H9 (cell line): ENCODE measurements around the gene PAX9. TPM values are rescaled to one million over a fixed set of nuclear protein-coding genes. Genes with fewer than 3 reads are reported as not detected.

Experiments
- DNase-seq: peaks from one replicate; pipeline ENCODE4 v3.0.0-alpha.2; 2017
- H2AFZ ChIP-seq: one replicate; pipeline ENCODE4 v1.6.1; 2013; ENCODE audit warnings: mild to moderate bottlenecking, low read length, control low read depth, moderate library complexity
- H2AK5ac ChIP-seq: 2 replicates; pipeline ENCODE4 v1.6.1; 2013; ENCODE audit warnings: low read length, control low read depth, mixed read lengths; ENCODE audit not compliant: insufficient read length
- H2BK120ac ChIP-seq: one replicate; pipeline ENCODE4 v1.6.1; 2013; ENCODE audit warnings: low read depth, mild to moderate bottlenecking, low read length, control low read depth, inconsistent platforms; ENCODE audit not compliant: poor library complexity, severe bottlenecking
- H2BK12ac ChIP-seq: 2 replicates; pipeline ENCODE4 v1.6.1; 2013; ENCODE audit warnings: low read length, control low read depth, mixed read lengths, low read depth; ENCODE audit not compliant: insufficient read length
- H2BK15ac ChIP-seq: 2 replicates; pipeline ENCODE4 v1.6.1; 2013; ENCODE audit warnings: low read depth, low read length, control low read depth
- H2BK20ac ChIP-seq: one replicate; pipeline ENCODE4 v1.6.1; 2013; ENCODE audit warnings: low read depth, mild to moderate bottlenecking, low read length, control low read depth, inconsistent platforms; ENCODE audit not compliant: poor library complexity, severe bottlenecking
- H2BK5ac ChIP-seq: 2 replicates; pipeline ENCODE4 v1.6.1; 2013; ENCODE audit warnings: low read length, control low read depth, mixed read lengths; ENCODE audit not compliant: insufficient read length
- H3K14ac ChIP-seq: 2 replicates; pipeline ENCODE4 v1.6.1; 2013; ENCODE audit warnings: low read length, control low read depth; ENCODE audit not compliant: insufficient read depth
- H3K18ac ChIP-seq: 2 replicates; pipeline ENCODE4 v1.6.1; 2013; ENCODE audit warnings: low read depth, mild to moderate bottlenecking, mixed read lengths, low read length, control low read depth; ENCODE audit not compliant: insufficient read length
- H3K23ac ChIP-seq: 2 replicates; pipeline ENCODE4 v1.6.1; 2013; ENCODE audit warnings: low read length, control low read depth, mixed read lengths, low read depth; ENCODE audit not compliant: insufficient read length
- H3K23me2 ChIP-seq: 2 replicates; pipeline ENCODE4 v1.6.1; 2013; ENCODE audit warnings: low read depth, mild to moderate bottlenecking, mixed read lengths, low read length, control low read depth; ENCODE audit not compliant: insufficient read length, poor library complexity, severe bottlenecking
- H3K27ac ChIP-seq: 2 replicates; pipeline ENCODE4 v1.5.1; 2013; ENCODE audit warnings: low read length, control low read depth, mixed read lengths, low read depth; ENCODE audit not compliant: insufficient read length
- H3K27me3 ChIP-seq: 2 replicates; pipeline ENCODE4 v1.6.1; 2013; ENCODE audit warnings: low read length, control low read depth, inconsistent platforms; ENCODE audit not compliant: insufficient read depth
- H3K4ac ChIP-seq: 2 replicates; pipeline ENCODE4 v1.6.1; 2013; ENCODE audit warnings: low read depth, mild to moderate bottlenecking, control low read depth, inconsistent platforms, low read length, moderate library complexity
- H3K4me1 ChIP-seq: 2 replicates; pipeline ENCODE4 v1.6.1; 2013; ENCODE audit warnings: low read length, control low read depth, inconsistent platforms; ENCODE audit not compliant: insufficient read depth
- H3K4me2 ChIP-seq: 2 replicates; pipeline ENCODE4 v1.6.1; 2013; ENCODE audit warnings: low read length, control low read depth, mixed read lengths; ENCODE audit not compliant: insufficient read length, insufficient read depth
- H3K56ac ChIP-seq: 2 replicates; pipeline ENCODE4 v1.6.1; 2013; ENCODE audit warnings: low read depth, mild to moderate bottlenecking, mixed read lengths, low read length, control low read depth; ENCODE audit not compliant: insufficient read length
- H3K79me1 ChIP-seq: 2 replicates; pipeline ENCODE4 v1.6.1; 2013; ENCODE audit warnings: low read depth, mild to moderate bottlenecking, moderate library complexity, low read length, control low read depth, inconsistent platforms; ENCODE audit not compliant: insufficient read depth, poor library complexity, severe bottlenecking
- H3K79me2 ChIP-seq: 2 replicates; pipeline ENCODE4 v1.6.1; 2013; ENCODE audit warnings: low read length, control low read depth, inconsistent platforms; ENCODE audit not compliant: insufficient read depth
- H3K9ac ChIP-seq: 2 replicates; pipeline ENCODE4 v1.6.1; 2013; ENCODE audit warnings: low read length, control low read depth, mixed read lengths; ENCODE audit not compliant: insufficient read length; ENCODE audit errors: extremely low read depth
- H3K9me3 ChIP-seq: one replicate; pipeline ENCODE4 v1.6.1; 2013; ENCODE audit warnings: low read depth, low read length, inconsistent platforms; ENCODE audit not compliant: control insufficient read depth
- H3T11ph ChIP-seq: one replicate; pipeline ENCODE4 v1.6.1; 2013; ENCODE audit warnings: mild to moderate bottlenecking, low read length, control low read depth, inconsistent platforms
- H4K20me1 ChIP-seq: one replicate; pipeline ENCODE4 v1.6.1; 2013; ENCODE audit not compliant: control insufficient read depth, insufficient read length, insufficient read depth
- H4K5ac ChIP-seq: 2 replicates; pipeline ENCODE4 v1.6.1; 2013; ENCODE audit warnings: low read depth, mild to moderate bottlenecking, mixed read lengths, low read length, control low read depth; ENCODE audit not compliant: insufficient read length
- H4K8ac ChIP-seq: replicated peaks from 2 replicates; pipeline ENCODE4 v1.6.1; 2013; ENCODE audit warnings: low read length, control low read depth, mixed read lengths, low read depth; ENCODE audit not compliant: insufficient read length
- H4K91ac ChIP-seq: 2 replicates; pipeline ENCODE4 v1.6.1; 2013; ENCODE audit warnings: low read depth, mild to moderate bottlenecking, moderate library complexity, mixed read lengths, low read length, control low read depth; ENCODE audit not compliant: insufficient read length
- H3K27ac Mint-ChIP-seq, 3 experiments: 2 replicates in 2 of 3; 3 replicates in 1 of 3; pipeline ENCODE4 v1.8.0; 2020 to 2021; ENCODE audit warnings: mixed read lengths in 3 of 3, mild to moderate bottlenecking in 1 of 3, moderate library complexity in 1 of 3
- H3K27me3 Mint-ChIP-seq: 2 replicates; pipeline ENCODE4 v1.8.0; 2021; ENCODE audit warnings: low read depth, mild to moderate bottlenecking, moderate library complexity, mixed read lengths
- H3K36me3 Mint-ChIP-seq, 3 experiments: 2 replicates in 2 of 3; 3 replicates in 1 of 3; pipeline ENCODE4 v1.8.0; 2020 to 2021; ENCODE audit warnings: low read depth in 3 of 3, mixed read lengths in 3 of 3; ENCODE audit not compliant: insufficient read depth in 1 of 3
- H3K4me1 Mint-ChIP-seq, 2 experiments: 2 replicates each; pipeline ENCODE4 v1.8.0; 2020; ENCODE audit warnings: mixed read lengths in 2 of 2
- H3K4me3 Mint-ChIP-seq, 2 experiments: 2 replicates in 1 of 2; 3 replicates in 1 of 2; pipeline ENCODE4 v1.8.0; 2020 to 2021; ENCODE audit warnings: mild to moderate bottlenecking in 2 of 2, mixed read lengths in 2 of 2, moderate library complexity in 1 of 2
- H3K9me3 Mint-ChIP-seq, 2 experiments: 2 replicates in 1 of 2; 3 replicates in 1 of 2; pipeline ENCODE4 v1.8.0; 2020; ENCODE audit warnings: mild to moderate bottlenecking in 2 of 2, mixed read lengths in 2 of 2, moderate library complexity in 1 of 2
- CTCF ChIP-seq: fragments of 200-600 bp; sonication (generic); conservative IDR thresholded peaks from 3 replicates; pipeline ENCODE4 v1.8.0; 2021; ENCODE audit warnings: antibody characterized with exemption, mild to moderate bottlenecking
- WGBS: extraction: QIAGEN DNeasy Blood & Tissue Kit; methylation state at CpG from one replicate; pipeline ENCODE4 v1.1.7; 2013; ENCODE audit warnings: missing lambda C conversion rate, low lambda C conversion rate, mixed read lengths; ENCODE audit not compliant: insufficient read length; ENCODE audit errors: extremely low coverage; 5-methylcytosine and 5-hydroxymethylcytosine counted together
- total RNA-seq: library from RNA; stranded (reverse); gene quantifications from 2 replicates; pipeline ENCODE4 v1.2.1, GENCODE V29; 2021

Gene PAX9
- total RNA-seq, 1 experiment from 2014 or later = not detected

GRCh38 chr14:36617824-36618223, 43.8 kb upstream of the PAX9 start:
- peaks cover 27% of the 10 kb centered on the region for H3K27me3 Mint-ChIP-seq
- no peaks in the 10 kb centered on the region for H3K79me1 ChIP-seq
- H3K4me2 ChIP-seq = no peak overlapping the region
- no peak overlapping the region for H2BK15ac ChIP-seq
- no peaks in the 10 kb centered on the region for H3K4me1 Mint-ChIP-seq
- H3K23ac ChIP-seq = no peak overlapping the region
- H3K56ac ChIP-seq = no peak overlapping the region
- no peak for DNase-seq
- no peaks in the 10 kb centered on the region for H3K23me2 ChIP-seq
- TF ChIP-seq CTCF = no peak
- H3K4me3 Mint-ChIP-seq = no peak overlapping the region
- H3T11ph ChIP-seq = no peak overlapping the region
- no peaks in the 10 kb centered on the region for H3K27me3 ChIP-seq
- H3K4me1 ChIP-seq = no peaks in the 10 kb centered on the region
- H3K4ac ChIP-seq = no peak overlapping the region
- no peaks in the 10 kb centered on the region for H3K36me3 Mint-ChIP-seq
- no peak overlapping the region; the same call in 1 of the 2 replicates for H3K14ac ChIP-seq
- no peak overlapping the region for H2BK20ac ChIP-seq
- no peak overlapping the region for H3K18ac ChIP-seq
- no peak overlapping the region for H3K9ac ChIP-seq
- H4K5ac ChIP-seq = no peak overlapping the region
- H4K20me1 ChIP-seq = no peaks in the 10 kb centered on the region
- no peaks in the 10 kb centered on the region for H3K9me3 ChIP-seq
- no peak overlapping the region for H4K8ac ChIP-seq
- no peak overlapping the region for H2AK5ac ChIP-seq
- H2BK12ac ChIP-seq = no peak overlapping the region
- H4K91ac ChIP-seq = no peak overlapping the region
- H3K9me3 Mint-ChIP-seq = peaks cover 7 to 8% of the 10 kb centered on the region in 2 experiments; a peak in 3 of 5 replicates
- no peak overlapping the region for H2BK5ac ChIP-seq
- no peak overlapping the region for H2AFZ ChIP-seq
- no CpG with 5 or more reads among the region's 5 CpGs for WGBS
- no peak overlapping the region for H2BK120ac ChIP-seq
- H3K27ac Mint-ChIP-seq = no peak overlapping the region
- H3K79me2 ChIP-seq = no peaks in the 10 kb centered on the region
- no peak overlapping the region for H3K27ac ChIP-seq
